Activated naive CD4-positive, alpha-beta T cell treated with anti-CD3 and anti-CD28 coated beads, Interleukin-2, amount 50 U/mL, for 72 hours (primary cell): ENCODE results near the gene MCAT. TPM values are rescaled to one million over a fixed set of nuclear protein-coding genes. Genes with fewer than 3 reads are reported as not detected.
A peak's percentile ranks its signal among the peaks of the same experiment; 100 is the strongest.

Experiments
- ATAC-seq, 2 donors: fragments of 150-1000 bp; cut with Tn5 transposase; 2 replicates each; pipeline ENCODE4 v1.10.0; 2021; ENCODE audit warnings: mild to moderate bottlenecking in 2 of 2, moderate library complexity in 2 of 2
- DNase-seq, 2 donors: peaks; one replicate each; pipeline ENCODE4 v3.0.0; 2021 to 2022; ENCODE audit warnings: low spot score in 2 of 2
- H3K27ac Mint-ChIP-seq, 2 donors: one replicate each; pipeline ENCODE4 v1.8.0; 2022; ENCODE audit warnings: mild to moderate bottlenecking in 2 of 2, mixed read lengths in 2 of 2
- H3K36me3 Mint-ChIP-seq, 2 donors: one replicate each; pipeline ENCODE4 v1.8.0; 2022; ENCODE audit warnings: mixed read lengths in 2 of 2
- H3K9me3 Mint-ChIP-seq, 2 donors: one replicate each; pipeline ENCODE4 v1.8.0; 2022; ENCODE audit warnings: mixed read lengths in 2 of 2
- total RNA-seq, 2 donors: library from RNA; stranded (reverse); gene quantifications; one replicate each; pipeline ENCODE4 v1.2.3, GENCODE V29; 2022

Gene MCAT, protein sequence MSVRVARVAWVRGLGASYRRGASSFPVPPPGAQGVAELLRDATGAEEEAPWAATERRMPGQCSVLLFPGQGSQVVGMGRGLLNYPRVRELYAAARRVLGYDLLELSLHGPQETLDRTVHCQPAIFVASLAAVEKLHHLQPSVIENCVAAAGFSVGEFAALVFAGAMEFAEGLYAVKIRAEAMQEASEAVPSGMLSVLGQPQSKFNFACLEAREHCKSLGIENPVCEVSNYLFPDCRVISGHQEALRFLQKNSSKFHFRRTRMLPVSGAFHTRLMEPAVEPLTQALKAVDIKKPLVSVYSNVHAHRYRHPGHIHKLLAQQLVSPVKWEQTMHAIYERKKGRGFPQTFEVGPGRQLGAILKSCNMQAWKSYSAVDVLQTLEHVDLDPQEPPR
- total RNA-seq: 10 to 100 TPM in 1 of 2 donors, 1 to 10 TPM in 1; 6.0 to 19.4 TPM

DNA sequence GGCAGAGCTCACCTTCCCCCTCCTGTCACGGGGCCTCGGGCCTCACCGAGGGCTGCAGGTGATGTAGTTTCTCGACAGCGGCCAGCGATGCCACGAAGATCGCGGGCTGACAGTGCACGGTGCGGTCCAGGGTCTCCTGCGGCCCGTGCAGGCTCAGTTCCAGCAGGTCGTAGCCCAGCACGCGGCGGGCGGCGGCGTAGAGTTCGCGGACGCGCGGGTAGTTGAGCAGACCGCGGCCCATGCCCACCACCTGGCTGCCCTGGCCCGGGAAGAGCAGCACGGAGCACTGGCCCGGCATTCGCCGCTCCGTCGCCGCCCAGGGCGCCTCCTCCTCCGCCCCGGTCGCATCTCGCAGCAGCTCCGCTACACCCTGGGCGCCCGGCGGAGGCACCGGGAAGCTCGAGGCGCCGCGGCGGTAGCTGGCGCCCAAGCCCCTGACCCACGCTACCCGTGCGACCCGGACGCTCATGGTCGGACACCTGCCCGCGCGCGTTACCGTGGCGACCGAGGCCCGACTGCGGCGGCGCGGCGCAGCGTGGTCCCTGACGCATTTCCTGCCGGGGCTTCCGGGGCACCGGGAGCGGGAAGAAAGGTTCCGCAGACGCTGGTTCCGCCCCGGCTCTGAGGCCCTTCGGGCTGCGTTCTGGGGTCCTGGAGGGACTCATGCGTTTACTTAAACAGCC lies at the start of gene MCAT:
Gene MCAT, minus strand, starts transcription at position 519 of the 683 bp plus-strand sequence. Its CDS starts 50 bp downstream, at position 469.
- ATAC-seq (peak; percentile 95 to 97), DNase-seq (peak; percentile 86 to 90)
- H3K36me3 Mint-ChIP-seq: peaks cover 10 to 16% of the 10 kb centered on the region in 2 donors
- no peaks in the 10 kb centered on the region for H3K9me3 Mint-ChIP-seq
- H3K27ac Mint-ChIP-seq: peak within 1 kb of the TSS; percentile 95 to 98

DNA sequence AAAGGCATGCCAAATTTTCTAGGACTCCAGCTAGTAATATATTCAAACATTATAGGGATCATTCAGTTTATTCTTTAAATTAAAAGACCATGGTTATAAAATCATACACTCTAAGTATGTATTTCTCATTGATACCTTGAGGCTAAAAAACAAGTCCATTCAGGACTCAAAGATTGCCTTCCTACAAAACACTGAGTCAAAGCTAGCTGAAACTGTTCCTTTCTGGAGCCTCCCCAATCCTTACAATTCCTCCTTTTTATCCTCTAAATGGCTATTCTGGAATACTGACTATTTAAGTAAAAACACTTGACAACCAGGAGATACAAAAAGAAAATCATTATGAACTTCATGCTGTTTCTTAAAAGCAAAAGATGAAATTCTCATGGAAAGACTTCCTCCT lies 48.6 kb upstream of the MCAT start:
- Mint-ChIP-seq H3K9me3 (peaks cover 0 to 13% of the 10 kb centered on the region in 2 donors), H3K36me3 (peaks cover 0 to 12% of the 10 kb centered on the region in 2 donors), H3K27ac (no peak overlapping the region)
- DNase-seq: no peak
- ATAC-seq: no peak

DNA sequence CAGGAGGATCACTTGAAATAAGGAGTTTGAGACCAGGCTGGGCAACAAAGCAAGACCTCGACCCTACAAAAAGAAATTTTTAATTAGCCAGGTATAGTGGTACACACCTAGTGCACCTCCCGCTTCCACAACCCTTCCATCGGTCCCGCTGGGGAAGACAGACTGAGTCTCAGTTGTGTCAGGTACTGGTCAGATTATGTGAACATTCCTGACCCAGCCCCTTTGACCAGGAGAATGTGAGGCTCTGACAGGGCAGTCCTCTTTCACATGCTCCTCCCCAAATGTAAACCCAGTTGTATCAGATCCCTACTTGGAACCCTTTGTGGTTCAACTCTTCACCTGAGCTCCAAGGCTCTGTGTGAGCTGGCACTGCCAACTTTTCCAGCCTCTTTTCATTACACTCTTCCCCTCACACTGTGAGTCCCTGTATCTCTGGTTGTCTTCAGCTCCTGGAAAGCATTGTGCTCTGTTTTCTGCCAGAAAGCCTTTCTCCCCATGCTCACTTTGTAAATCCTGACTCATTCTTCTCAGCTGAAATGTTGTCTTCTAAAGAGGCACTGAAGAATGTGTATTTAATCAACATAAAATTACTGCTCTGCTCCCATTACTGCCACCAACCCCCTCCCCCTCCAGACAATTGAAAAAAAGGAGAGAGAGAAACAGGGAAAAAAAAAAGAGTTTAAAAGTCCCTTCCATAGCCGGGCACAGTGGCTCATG lies 45.8 kb upstream of the MCAT start:
- no peak overlapping the region for H3K27ac Mint-ChIP-seq
- peaks cover 12% of the 10 kb centered on the region in 2 donors for H3K36me3 Mint-ChIP-seq
- no peak for ATAC-seq
- no peak for DNase-seq
- peaks cover 0 to 13% of the 10 kb centered on the region in 2 donors for H3K9me3 Mint-ChIP-seq

DNA sequence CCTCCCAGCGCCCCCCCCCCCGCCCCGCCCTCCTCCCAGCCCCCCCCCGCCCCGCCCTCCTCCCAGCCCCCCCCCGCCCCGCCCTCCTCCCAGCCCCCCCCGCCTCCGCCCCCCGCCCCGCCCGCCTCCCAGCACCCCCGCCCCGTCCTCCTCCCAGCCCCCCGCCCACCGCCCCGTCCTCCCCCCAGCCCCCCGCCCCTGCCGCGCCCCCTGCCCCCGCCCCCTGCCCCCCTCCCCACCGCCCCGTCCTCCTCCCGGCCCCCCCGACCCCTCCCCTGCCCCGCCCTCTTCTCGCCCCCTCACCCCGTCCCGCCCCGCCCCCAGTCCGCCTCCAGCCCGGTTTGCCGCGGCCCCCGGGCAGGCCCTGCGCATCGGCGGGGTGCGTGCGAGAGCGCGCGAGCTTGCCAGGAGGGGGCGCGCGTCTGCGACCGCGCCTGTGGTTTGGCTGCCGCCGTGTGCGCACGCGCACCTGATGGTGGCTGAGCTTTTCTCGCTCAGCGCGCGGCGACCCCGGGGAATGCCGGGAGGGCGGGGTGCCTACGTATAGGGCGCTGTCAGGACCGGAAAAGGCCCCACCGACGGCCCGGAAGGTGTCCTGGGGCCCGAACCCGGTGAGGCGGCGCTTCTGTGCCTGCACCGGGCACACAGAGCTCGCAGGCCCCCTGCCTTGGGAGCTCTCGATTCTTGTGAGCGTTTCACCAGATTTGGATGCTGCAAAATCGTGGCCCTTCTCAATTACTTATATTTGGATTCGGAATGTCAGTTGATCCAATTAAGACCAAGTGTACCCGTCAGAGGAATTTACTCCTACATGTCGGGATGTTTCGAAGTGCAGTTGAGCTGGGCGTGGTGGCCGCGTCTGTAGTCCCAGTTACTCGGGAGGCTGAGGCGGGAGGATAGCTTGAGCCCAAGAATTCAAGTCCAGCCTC lies 44.2 kb upstream of the MCAT start:
- peaks cover 0 to 13% of the 10 kb centered on the region in 2 donors for H3K9me3 Mint-ChIP-seq
- DNase-seq: peak; percentile 98 to 99
- peak; percentile 91 to 96 for ATAC-seq
- H3K27ac Mint-ChIP-seq: peak overlapping the region; percentile 88 to 89
- peaks cover 12 to 18% of the 10 kb centered on the region in 2 donors for H3K36me3 Mint-ChIP-seq

DNA sequence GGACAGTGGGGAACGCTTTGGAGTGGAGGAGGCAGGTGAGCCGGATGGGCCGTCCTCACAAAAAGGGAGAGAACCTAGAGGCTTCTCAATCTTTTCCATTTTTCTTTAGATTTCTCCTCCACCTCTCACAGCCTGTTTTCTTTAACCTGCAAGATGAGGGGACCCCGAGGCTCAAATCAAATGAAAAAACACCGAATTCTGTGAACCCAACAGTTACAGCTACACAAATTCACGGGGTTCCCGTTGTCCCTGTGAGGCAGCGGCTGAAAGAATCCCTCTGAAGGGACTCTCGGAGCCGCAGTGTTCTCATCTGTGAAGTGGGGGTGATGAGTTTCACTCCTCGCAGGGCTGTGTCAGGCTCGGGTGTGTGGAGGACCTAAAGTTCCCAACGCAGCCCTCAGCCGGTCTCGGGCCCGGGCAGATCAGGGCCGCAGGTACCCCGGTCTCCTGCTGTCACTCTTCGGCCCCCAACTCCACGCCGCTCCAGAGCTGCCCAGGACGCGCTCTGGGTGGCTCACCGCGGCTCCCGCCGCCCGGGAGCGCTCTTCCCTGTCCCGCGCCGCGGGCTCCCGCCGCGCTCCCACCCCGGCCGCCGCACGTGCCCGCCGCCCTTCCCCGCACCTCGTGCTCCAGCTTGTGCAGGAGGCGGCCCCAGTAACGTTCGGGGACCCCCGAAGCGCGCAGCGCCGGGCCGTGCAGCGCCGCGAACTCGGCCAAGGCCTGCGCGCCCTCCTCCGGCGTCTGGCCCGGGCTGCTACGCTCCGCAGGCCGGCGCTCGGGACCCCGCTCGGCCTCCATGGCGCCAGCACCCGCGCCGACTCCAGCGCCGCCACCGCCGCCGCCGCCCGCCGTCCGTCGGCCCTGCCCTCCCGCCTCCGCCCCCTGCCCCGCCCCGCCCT lies 43.3 kb upstream of the MCAT start, which contains the start of gene TTLL12:
Gene TTLL12, minus strand, starts transcription at position 863 of the 899 bp plus-strand sequence. Its CDS starts 65 bp downstream, at position 798.
- H3K36me3 Mint-ChIP-seq: peaks cover 14 to 18% of the 10 kb centered on the region in 2 donors
- DNase-seq (peak; percentile 50 to 70), ATAC-seq (peak; percentile 50 to 56)
- H3K27ac Mint-ChIP-seq: peak within 1 kb of the TSS; percentile 88 to 89
- peaks cover 0 to 13% of the 10 kb centered on the region in 2 donors for H3K9me3 Mint-ChIP-seq

DNA sequence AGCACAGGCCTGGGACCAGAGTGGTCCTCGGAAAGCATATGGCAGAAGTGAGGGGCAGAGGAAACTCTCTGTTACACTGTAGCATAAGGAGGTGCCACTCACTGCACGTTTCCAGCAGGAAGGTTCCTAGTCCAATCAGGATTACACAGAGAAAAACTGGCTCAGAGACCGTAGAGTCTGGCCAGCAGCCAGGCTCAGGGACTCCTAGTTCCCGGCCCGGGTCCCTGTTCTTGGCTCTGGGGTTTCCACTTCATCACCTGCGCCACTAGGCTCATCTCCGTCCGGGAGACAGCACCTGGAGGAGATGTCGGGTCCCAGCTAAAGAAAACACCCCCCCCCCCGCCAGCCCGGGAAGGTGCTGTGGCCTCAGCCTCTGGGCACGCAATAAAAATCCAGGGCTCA lies 42.7 kb upstream of the MCAT start:
- Mint-ChIP-seq H3K27ac (peak overlapping the region in 1 of 2 donors; percentile 51), H3K9me3 (peaks cover 0 to 6% of the 10 kb centered on the region in 2 donors), H3K36me3 (peaks cover 7 to 18% of the 10 kb centered on the region in 2 donors)
- DNase-seq: no peak
- ATAC-seq: no peak

DNA sequence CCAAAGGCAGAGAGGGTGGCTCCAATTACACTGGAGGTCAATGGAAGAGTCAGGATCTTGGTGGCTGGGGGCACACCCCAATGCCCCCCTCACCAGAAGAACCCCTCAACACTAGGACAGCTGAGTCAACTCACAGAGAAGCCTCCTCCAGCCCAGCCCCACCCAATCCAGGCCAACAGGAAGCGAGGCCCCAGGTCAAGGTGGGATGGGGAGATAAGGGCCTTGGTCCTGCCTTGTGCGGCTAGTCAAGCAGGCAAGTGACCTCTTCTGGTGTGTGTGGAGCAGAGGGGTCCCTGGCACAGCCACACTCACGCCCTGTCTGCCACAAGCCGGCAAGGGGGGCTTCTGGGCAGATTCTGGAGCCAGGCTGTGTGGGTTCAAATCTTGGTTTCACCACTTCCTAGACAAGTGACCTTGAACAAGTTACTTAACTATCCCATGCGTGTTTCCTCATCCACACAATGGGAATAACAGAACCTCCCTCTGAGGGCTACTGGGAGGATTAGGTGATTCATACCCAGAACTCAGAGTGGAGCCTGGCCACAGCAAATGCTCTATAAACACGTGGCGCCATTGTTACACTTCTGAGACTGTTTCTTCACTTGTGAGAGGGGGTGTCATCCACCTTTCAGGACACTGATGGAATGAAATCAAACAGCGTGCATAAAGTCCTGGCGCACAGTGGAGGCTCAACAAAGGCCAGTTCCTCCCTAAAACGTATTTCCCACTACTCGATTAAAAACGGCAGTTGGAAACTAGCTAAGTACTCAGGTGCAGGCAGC lies 40.5 kb upstream of the MCAT start:
- H3K36me3 Mint-ChIP-seq: peaks cover 19 to 28% of the 10 kb centered on the region in 2 donors
- ATAC-seq (no peak), DNase-seq (no peak)
- H3K27ac Mint-ChIP-seq: peak overlapping the region; percentile 66 to 92
- no peaks in the 10 kb centered on the region for H3K9me3 Mint-ChIP-seq

DNA sequence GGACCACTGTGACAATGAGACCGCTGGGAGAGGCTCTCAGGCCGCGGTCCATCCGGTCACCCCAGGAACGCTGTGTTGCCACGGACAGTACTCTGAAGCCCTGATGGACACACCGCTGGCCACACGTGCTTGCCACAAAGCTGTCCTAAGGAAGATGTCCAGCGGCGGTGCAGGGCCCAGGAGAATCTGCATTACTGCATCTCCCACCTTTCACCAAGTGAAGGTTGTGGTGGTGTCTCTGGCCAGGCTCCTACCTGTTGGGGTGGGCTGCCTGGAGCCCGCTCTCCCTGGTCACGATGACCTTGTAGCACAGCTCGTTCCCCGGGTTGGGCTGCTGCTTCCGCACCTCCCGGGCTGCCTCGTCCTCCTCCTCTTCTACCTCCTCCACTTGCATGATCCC lies 39.5 kb upstream of the MCAT start:
- Mint-ChIP-seq H3K9me3 (no peaks in the 10 kb centered on the region), H3K36me3 (peaks cover 24 to 31% of the 10 kb centered on the region in 2 donors), H3K27ac (peak overlapping the region in 1 of 2 donors; percentile 66)
- ATAC-seq (no peak), DNase-seq (no peak)

DNA sequence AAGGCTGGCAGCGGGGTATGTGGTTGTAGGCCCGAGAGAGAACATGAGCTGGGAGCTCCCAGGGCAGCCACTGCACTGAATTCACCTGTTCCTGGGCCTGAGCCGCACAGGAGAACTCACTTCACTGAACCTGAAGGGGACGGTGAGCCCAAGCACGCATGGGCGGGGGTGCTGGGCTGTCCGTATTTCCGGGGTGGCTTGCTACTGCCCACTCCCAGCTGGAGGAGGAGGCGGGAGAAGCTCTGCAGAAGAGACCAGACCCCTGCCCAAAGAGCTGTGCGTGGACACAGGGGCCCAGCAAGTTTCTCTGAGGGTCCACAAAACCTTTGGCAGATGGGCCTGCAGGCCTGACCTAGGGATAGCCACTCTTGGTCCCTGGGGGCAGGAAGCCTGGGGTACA lies 38.9 kb upstream of the MCAT start:
- DNase-seq: no peak
- no peak overlapping the region for H3K27ac Mint-ChIP-seq
- H3K9me3 Mint-ChIP-seq: no peaks in the 10 kb centered on the region
- peaks cover 24 to 31% of the 10 kb centered on the region in 2 donors for H3K36me3 Mint-ChIP-seq
- ATAC-seq: no peak

DNA sequence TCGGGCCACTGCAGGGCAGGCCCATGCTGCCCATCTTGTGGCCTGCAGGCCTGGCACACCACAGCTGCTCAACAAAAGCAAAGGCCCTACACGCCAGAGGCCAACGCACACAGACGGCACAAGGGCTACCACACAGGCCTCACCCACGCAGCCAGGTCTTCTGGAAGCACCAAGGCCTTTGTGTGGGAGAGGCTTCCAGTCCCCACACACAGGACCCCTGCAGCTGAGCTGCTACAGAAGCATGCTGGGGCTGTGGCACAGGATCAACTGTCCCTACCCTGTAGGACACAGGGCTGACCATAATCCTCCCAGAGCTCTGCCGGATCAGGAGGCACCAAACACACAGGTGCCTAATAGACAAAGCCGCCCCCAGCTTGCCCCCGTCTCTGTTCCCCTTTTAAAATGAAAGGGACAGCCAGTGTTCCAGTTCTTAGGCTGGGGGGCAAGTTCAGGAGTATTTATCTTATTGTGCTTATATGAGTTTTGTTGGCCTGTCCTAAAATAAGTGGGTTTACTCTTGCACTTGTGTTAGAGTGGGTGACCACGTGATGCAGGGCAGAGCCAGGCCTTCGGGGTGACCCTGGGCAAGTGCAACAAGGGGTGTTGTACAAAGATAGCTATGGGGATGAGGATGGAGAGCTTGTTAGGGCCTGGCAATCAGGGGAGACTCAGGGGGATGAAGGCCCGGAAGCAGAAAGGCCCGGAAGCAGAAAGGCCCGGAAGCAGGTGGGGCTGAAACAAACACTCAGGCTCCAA lies 38.3 kb upstream of the MCAT start:
- peak overlapping the region in 1 of 2 donors; percentile 90 for H3K27ac Mint-ChIP-seq
- ATAC-seq (no peak), DNase-seq (no peak)
- no peaks in the 10 kb centered on the region for H3K9me3 Mint-ChIP-seq
- peaks cover 24 to 31% of the 10 kb centered on the region in 2 donors for H3K36me3 Mint-ChIP-seq

DNA sequence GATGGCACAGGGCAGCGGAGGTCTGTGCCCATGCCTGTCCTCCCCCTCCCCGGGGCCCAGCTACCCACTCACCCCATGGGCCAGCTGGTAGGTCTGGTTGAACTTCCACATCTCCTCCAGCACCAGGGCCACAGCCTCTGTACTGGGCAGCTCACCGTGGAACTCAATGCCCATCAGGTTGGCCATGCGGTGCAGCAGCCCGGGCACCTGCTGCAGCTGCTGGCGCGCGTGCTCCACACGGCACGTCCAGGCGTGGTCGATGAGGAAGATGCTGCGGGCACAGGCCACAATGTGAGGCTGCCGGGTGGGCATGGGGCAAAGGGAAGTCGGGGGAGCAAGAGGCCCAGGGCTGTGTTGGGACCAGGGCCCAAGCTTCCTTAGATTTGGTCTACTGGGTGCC lies 37.5 kb upstream of the MCAT start:
- DNase-seq: no peak
- Mint-ChIP-seq H3K36me3 (peaks cover 24 to 29% of the 10 kb centered on the region in 2 donors), H3K9me3 (no peaks in the 10 kb centered on the region), H3K27ac (no peak overlapping the region)
- no peak for ATAC-seq

DNA sequence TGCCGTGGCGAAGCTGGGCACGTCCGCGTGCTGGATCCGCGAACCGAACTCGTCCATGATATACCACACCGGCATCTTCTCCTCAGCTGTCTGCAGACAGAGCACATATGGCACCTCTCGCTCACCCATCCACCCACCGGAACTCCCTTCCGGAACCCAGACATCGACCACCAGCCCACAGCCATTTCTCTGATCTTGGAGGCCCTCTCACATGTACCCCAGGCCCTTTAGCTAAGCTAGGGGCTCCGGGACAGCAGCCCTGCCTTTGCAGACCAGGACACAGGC lies 36.7 kb upstream of the MCAT start:
- DNase-seq (no peak), ATAC-seq (no peak)
- H3K27ac Mint-ChIP-seq: no peak overlapping the region
- peaks cover 24% of the 10 kb centered on the region in 2 donors for H3K36me3 Mint-ChIP-seq
- H3K9me3 Mint-ChIP-seq: no peaks in the 10 kb centered on the region

DNA sequence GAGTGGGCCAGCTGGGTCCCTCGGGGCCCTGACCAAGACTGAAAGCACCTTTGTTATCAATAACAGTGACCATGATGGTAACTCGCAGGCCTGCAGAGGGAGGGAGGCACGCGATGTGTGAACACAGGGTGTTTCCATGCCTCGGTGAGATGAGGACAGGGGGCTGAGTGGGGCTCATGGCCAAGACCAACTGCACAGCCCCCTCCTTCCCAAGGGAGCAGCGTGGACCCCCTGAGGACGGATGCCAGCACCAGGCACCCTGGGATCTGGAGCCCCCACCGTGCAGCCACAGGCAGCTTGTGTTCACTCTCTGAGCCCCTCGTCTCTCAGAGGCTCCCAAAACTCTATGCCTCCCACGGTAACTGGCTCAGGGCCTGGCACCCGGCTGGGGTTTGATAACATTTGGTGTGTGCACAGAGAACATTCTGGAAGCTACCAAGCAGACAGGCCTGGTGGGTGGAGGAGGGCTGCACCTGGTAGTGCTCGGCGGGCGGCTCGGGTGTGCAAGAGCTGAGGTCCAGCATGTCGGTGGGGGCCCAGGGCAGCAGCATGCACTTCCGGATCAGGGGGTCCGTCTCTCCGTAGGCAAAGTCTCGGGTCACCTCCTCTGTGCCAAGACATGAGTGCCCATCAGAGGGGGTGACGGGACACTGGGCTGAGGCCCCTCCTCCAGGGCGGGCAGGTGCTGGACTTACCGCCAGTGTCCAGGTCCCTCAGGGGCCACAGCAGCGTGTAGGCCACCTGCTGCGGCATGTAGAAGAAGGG lies 36.1 kb upstream of the MCAT start:
- Mint-ChIP-seq H3K9me3 (no peaks in the 10 kb centered on the region), H3K27ac (no peak overlapping the region), H3K36me3 (peaks cover 22 to 24% of the 10 kb centered on the region in 2 donors)
- DNase-seq: no peak
- ATAC-seq: no peak
